ENCODE results near the gene VWA8. TPM values are rescaled to one million over a fixed set of nuclear protein-coding genes. Genes with fewer than 3 reads are reported as not detected.

Gene VWA8
- polyA plus RNA-seq, 1 donor (not counting 4 experiments of a cell fraction or from before 2014, with no cell fraction given), result 17.8 TPM

GRCh38 chr13:41858780-41859179, 102.1 kb downstream of the VWA8 start:
- peaks cover 0 to 3% of the 10 kb centered on the region in 2 experiments for H3K36me3 ChIP-seq (ENCODE audit: control insufficient read depth in 2 of 2, extremely low read depth in 1 of 2, insufficient read depth in 2 of 2, low read length in 2 of 2)

GRCh38 chr13:41854758-41855157, 106.2 kb downstream of the VWA8 start:
- dilution Hi-C loops (cut with MboI; ENCODE audit: extremely low pct_ligation_motif_present, low sequenced_read_pairs), result no loop called here
- TF ChIP-seq CTCF (optimal IDR thresholded peaks at IDR 0.05 in 1 of 3, IDR thresholded peaks at IDR 0.05 in 1 of 3, conservative IDR thresholded peaks at IDR 0.05 in 1 of 3; ENCODE audit: extremely low read depth in 1 of 3, insufficient read depth in 2 of 3, low read length in 3 of 3) (no peak), EZH2 (IDR thresholded peaks at IDR 0.05; ENCODE audit: low read length) (no peak)
- DNase-seq (ENCODE audit: low read depth, low spot score), result no peak
- Histone ChIP-seq H3K9me1 (ENCODE audit: control insufficient read depth, extremely low read depth, insufficient read depth, low read length) (no peaks in the 10 kb centered on the region), H3K27ac (ENCODE audit: control insufficient read depth, insufficient read depth, low read length) (no peak overlapping the region), H3K4me3 (ENCODE audit: control insufficient read depth in 2 of 3, extremely low read depth in 1 of 3, insufficient read depth in 2 of 3, low read depth in 1 of 3, low read length in 3 of 3) (no peak overlapping the region), H3K4me1 (ENCODE audit: control insufficient read depth, extremely low read depth, insufficient read depth, low read length) (no peaks in the 10 kb centered on the region), H3K4me2 (ENCODE audit: control insufficient read depth, extremely low read depth, insufficient read depth, low read depth, low read length) (no peak overlapping the region), H3K9me3 (ENCODE audit: control insufficient read depth, low read depth, low read length) (no peaks in the 10 kb centered on the region), H3K79me2 (ENCODE audit: control insufficient read depth, insufficient read depth, low read length) (no peaks in the 10 kb centered on the region), H3K27me3 (ENCODE audit: control insufficient read depth, extremely low read depth, insufficient read depth, low read length) (no peaks in the 10 kb centered on the region), H4K20me1 (ENCODE audit: control insufficient read depth, extremely low read depth, insufficient read depth, low read length) (no peaks in the 10 kb centered on the region), H3K9ac (ENCODE audit: control insufficient read depth, extremely low read depth, insufficient read depth, low read length) (no peak overlapping the region), H3K36me3 (ENCODE audit: control insufficient read depth in 2 of 2, extremely low read depth in 1 of 2, insufficient read depth in 2 of 2, low read length in 2 of 2) (peaks cover 0 to 3% of the 10 kb centered on the region in 2 experiments), H2AFZ (ENCODE audit: control insufficient read depth, low read length) (no peak overlapping the region)
- FAIRE-seq, result no peak

More at GRCh38 chr13:41858780-41859179, 102.1 kb downstream of the VWA8 start:
- Histone ChIP-seq H3K9ac (ENCODE audit: control insufficient read depth, extremely low read depth, insufficient read depth, low read length) (no peak overlapping the region), H3K9me1 (ENCODE audit: control insufficient read depth, extremely low read depth, insufficient read depth, low read length) (no peaks in the 10 kb centered on the region), H3K4me3 (ENCODE audit: control insufficient read depth in 2 of 3, extremely low read depth in 1 of 3, insufficient read depth in 2 of 3, low read depth in 1 of 3, low read length in 3 of 3) (no peak overlapping the region), H3K4me1 (ENCODE audit: control insufficient read depth, extremely low read depth, insufficient read depth, low read length) (no peaks in the 10 kb centered on the region), H3K27me3 (ENCODE audit: control insufficient read depth, extremely low read depth, insufficient read depth, low read length) (no peaks in the 10 kb centered on the region), H3K27ac (ENCODE audit: control insufficient read depth, insufficient read depth, low read length) (no peak overlapping the region), H3K4me2 (ENCODE audit: control insufficient read depth, extremely low read depth, insufficient read depth, low read depth, low read length) (no peak overlapping the region), H3K79me2 (ENCODE audit: control insufficient read depth, insufficient read depth, low read length) (no peaks in the 10 kb centered on the region), H3K9me3 (ENCODE audit: control insufficient read depth, low read depth, low read length) (no peaks in the 10 kb centered on the region), H2AFZ (ENCODE audit: control insufficient read depth, low read length) (no peak overlapping the region), H4K20me1 (ENCODE audit: control insufficient read depth, extremely low read depth, insufficient read depth, low read length) (no peaks in the 10 kb centered on the region)
- no peak for DNase-seq (ENCODE audit: low read depth, low spot score)
- no peak for FAIRE-seq
- no peak for TF ChIP-seq EZH2 (IDR thresholded peaks at IDR 0.05; ENCODE audit: low read length)
- TF ChIP-seq CTCF (optimal IDR thresholded peaks at IDR 0.05 in 1 of 3, IDR thresholded peaks at IDR 0.05 in 1 of 3, conservative IDR thresholded peaks at IDR 0.05 in 1 of 3; ENCODE audit: extremely low read depth in 1 of 3, insufficient read depth in 2 of 3, low read length in 3 of 3), result no peak
- dilution Hi-C loops (cut with MboI; ENCODE audit: extremely low pct_ligation_motif_present, low sequenced_read_pairs), result no loop called here
